Epithelial cell of esophagus (primary cell): Measurements from ENCODE around the gene HOXB7.

Experiments used
- DNase-seq: peaks from one replicate; pipeline ENCODE4 v3.0.0; 2010; ENCODE audit warnings: low read depth
- H3K4me3 ChIP-seq: 2 replicates; pipeline ENCODE4 v1.5.1; 2011; ENCODE audit warnings: mild to moderate bottlenecking, low read length, control low read depth
- TF ChIP-seq, protein P1 (sequence below): IDR thresholded peaks from 2 replicates; pipeline ENCODE4 v1.5.1; 2011; ENCODE audit warnings: low read depth, mild to moderate bottlenecking, low read length, control low read depth, inconsistent platforms; ENCODE audit not compliant: insufficient read depth; ENCODE audit errors: missing control alignments

HOXB7 gene

DNA sequence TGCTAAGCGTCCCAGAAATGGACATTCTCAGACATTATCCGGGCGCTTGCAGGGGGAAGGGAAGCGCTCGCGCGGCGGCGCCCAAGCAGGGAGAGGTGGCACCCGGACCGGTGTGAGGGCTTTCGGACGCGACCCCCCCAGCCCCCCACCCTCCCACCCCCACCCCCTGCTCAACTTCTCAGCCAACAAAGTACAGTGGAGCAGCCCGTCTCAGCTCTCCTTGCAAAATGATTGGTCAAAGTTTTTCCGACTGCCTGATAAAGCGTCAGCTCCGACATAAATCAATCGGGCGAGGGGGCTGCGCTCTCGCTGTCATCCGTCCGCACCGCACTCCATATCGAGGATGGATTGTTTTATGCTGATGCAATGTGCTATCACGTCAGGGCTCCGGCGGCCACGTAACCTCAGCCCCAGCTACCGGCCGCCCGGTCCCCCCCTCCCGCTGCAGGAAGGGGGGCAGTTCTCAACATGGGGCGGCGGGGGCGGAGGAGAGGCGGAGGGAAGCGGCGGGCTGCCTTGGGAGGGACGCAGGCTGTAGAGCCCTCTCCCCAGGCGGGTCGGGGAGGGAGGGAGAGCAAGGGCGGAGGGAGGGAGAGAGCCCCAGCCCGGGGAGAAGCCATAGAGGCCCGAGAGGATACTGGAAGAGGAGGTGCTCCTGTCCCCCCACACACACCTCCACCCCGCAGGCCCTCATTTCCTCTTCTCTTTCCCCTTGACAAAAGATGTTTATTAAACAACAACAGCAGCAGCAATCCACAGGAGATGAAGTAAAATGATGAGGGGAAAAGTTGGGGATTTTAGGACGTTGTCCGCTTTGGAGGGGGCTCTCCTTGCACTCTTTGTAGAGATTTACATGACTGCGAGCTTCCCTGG lies 15.7 kb upstream of the HOXB7 start, which contains the start of gene HOXB9:
TSS of gene HOXB9 (minus strand) at position 114 of the 873 bp plus-strand sequence. CDS start at position 25, 89 bp downstream.
- no peak for DNase-seq
- TF ChIP-seq, protein P1, sequence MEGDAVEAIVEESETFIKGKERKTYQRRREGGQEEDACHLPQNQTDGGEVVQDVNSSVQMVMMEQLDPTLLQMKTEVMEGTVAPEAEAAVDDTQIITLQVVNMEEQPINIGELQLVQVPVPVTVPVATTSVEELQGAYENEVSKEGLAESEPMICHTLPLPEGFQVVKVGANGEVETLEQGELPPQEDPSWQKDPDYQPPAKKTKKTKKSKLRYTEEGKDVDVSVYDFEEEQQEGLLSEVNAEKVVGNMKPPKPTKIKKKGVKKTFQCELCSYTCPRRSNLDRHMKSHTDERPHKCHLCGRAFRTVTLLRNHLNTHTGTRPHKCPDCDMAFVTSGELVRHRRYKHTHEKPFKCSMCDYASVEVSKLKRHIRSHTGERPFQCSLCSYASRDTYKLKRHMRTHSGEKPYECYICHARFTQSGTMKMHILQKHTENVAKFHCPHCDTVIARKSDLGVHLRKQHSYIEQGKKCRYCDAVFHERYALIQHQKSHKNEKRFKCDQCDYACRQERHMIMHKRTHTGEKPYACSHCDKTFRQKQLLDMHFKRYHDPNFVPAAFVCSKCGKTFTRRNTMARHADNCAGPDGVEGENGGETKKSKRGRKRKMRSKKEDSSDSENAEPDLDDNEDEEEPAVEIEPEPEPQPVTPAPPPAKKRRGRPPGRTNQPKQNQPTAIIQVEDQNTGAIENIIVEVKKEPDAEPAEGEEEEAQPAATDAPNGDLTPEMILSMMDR = no peak
- no peak within 1 kb of the TSS for H3K4me3 ChIP-seq

DNA sequence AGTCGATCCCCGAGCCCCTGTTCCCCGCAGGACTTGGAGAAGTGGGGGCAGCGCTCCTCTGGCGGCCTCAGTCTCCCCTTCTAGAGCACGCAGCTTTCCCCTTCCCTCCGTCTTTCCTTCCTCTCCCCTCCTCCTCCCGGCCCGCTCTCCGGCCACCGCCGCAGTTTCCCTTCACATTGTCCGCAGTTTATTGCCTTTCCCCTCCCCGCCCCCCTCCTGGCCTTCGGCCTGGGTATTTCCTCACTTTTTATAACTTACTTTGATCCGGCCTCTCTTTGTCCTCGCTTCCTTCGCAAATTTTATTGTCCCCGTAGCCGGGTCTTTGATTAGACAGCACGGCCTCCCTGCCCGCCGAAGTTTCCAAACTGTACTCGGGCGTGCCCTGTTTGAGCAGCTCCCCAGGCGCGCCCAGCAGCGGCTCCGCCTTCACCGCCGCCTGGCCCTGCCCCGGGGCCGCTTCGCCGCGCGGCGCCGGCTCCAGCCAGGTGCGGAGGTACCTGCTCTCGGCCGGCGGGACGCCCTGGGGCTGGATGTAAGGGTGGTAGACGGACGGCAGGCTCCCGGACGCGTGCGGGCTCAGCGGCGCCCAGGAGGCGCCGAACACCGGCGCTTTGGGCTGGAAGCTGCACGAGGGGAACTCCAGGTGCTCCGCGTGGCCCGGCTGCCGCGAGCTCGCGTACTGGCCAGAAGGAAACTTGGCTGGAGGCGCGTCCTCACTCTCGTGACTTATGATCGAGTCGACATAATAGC lies 14.9 kb upstream of the HOXB7 start:
- TF ChIP-seq, protein P1 = no peak
- no peak overlapping the region for H3K4me3 ChIP-seq
- DNase-seq = peak; percentile 23

DNA sequence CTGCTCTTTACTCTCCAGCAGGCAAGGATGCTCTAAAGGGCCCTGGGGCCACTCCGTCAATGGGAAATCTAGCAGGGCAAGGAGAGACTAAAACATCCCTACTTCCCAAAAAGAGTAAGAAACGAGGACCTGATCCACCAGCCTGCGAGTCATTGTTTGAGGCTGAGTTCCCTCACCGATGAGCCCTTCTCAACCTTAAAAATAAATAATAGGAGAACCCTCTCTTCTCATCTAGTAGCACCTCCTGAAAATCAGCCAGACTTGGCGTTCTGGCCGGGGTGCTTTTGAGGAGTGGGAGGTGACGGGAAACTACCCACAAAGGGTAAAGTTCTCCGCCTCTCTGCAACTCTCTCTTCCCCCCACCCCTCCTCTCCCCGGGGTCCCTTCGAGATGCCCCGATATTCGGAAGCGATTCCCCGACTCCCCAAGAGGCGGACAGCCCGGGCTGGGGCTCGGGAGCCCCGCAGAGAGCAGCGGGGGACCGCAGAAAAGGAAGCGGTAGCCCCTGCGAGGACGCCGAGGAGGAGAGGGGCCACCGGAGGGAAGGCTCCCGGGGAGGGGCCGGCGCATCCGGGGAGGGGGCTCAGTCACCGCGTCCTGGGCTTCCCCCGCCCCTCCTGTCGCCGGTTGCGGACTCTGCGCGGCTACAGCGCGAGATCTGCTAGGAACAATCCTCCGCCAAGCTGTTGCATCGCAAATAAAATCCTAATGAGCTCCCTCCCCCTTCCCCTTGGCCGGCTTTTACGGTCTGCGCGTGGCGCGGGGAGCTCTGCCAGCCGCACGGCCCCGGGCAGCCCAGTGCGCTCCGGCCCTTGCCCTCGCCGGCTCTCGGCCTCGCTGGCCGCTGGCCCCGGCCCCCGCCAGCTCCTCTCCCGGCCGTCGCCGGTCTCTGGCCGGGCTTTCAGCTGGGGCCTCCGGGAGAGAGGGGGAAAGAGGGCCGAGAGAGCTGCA lies 14.0 kb upstream of the HOXB7 start:
- TF ChIP-seq, protein P1 = no peak
- DNase-seq = no peak
- H3K4me3 ChIP-seq = no peak overlapping the region

DNA sequence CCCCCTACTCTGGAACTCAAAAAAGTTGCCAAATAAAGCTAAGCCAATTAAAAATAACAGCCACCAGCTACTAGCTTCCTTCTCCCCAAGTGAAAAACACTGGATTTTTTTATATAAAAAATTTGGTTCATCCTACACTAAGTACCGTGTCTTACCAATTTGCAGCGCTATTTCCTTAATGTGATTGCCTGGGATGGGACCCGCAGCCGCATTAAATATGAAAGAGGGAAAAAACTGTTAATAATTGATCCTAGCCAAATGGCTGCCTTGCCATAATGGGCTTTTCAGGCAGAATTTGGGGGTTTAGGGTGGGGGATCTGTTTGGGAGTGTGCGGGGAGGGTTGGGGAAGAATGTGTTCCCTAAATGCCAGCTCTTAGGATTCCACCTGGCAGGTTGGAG lies 13.3 kb upstream of the HOXB7 start:
- H3K4me3 ChIP-seq = no peak overlapping the region
- DNase-seq = no peak
- TF ChIP-seq, protein P1 = no peak

DNA sequence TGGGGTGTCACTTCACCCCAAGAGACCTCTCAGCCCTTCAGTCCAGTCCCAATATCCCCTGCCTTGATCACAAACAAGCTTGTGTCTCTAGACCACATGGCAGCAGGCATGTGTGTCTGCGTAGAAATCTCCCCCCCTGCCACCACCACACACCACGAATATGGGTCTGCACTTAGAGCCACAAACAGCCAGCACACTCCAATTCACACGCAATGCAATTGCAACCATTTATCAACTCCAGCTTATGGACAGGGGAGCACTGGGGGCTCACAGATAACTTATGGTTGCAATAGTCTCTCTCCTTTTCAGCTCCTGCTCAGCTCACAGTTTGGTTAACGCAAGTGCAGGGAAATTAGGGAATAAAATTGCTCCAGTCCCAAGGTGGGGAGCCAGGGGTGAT lies 12.8 kb upstream of the HOXB7 start:
- TF ChIP-seq, protein P1 = no peak
- H3K4me3 ChIP-seq = no peak overlapping the region
- DNase-seq = no peak

DNA sequence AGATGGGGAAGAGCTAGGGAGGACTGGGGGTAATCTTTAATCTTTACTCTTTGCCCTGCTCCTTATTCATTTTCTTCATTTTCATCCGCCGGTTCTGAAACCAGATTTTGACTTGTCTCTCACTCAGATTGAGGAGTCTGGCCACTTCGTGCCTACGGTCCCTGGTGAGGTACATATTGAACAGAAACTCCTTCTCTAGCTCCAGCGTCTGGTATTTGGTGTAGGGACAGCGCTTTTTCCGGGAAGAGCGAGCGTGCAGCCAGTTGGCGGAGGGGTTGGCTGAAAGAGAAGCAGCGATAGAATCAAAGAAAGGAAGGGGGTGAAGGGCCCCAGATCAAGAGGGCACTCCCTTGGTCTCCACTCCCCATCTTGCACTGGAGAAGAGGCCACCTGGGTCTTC lies 12.0 kb upstream of the HOXB7 start:
- no peak for DNase-seq
- no peak overlapping the region for H3K4me3 ChIP-seq
- TF ChIP-seq, protein P1 = no peak
